Measurements from ENCODE around the gene ZNF662.
A peak's percentile ranks its signal among the peaks of the same experiment; 100 is the strongest.
"Not testable (repeated sequence)": the region's sequence is repeated elsewhere in the genome, so short reads cannot be mapped to it uniquely, and the experiment has no call there.

ZNF662 gene

DNA sequence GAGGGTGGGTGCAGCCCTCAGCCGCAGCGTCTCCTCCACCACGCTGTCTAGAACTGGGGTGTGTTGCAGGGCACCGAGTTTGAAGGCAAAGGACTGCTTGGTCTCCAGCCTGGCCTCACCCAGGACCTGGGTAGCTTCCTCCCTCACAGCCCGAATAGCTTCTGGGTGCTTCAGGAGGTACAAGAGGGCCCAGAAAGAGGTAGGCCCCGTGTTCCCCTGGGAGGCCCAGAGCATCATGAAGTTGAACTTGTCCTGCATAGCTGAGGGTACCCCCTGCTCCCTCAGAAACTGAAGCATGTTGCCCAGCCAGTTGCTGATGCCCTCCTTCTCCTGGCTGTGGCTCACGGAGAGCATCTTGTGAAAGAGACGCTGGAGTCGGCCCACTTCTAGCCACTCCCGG lies 31.2 kb upstream of the ZNF662 start:
- Histone ChIP-seq H4K20me1 (no peaks in the 10 kb centered on the region), H3K36me3 (no peaks in the 10 kb centered on the region), H3K4me2 (no peak overlapping the region), H3K4me3 (no peak overlapping the region), H3K4me1 (no peaks in the 10 kb centered on the region), H3K27ac (no peak overlapping the region), H3K9ac (no peak overlapping the region), H3K27me3 (no peaks in the 10 kb centered on the region), H3K9me3 (replicated peaks in 1 of 11) (no peaks in the 10 kb centered on the region)
- TF ChIP-seq Cebpa-rat (IDR thresholded peaks at IDR 0.05) = no peak

DNA sequence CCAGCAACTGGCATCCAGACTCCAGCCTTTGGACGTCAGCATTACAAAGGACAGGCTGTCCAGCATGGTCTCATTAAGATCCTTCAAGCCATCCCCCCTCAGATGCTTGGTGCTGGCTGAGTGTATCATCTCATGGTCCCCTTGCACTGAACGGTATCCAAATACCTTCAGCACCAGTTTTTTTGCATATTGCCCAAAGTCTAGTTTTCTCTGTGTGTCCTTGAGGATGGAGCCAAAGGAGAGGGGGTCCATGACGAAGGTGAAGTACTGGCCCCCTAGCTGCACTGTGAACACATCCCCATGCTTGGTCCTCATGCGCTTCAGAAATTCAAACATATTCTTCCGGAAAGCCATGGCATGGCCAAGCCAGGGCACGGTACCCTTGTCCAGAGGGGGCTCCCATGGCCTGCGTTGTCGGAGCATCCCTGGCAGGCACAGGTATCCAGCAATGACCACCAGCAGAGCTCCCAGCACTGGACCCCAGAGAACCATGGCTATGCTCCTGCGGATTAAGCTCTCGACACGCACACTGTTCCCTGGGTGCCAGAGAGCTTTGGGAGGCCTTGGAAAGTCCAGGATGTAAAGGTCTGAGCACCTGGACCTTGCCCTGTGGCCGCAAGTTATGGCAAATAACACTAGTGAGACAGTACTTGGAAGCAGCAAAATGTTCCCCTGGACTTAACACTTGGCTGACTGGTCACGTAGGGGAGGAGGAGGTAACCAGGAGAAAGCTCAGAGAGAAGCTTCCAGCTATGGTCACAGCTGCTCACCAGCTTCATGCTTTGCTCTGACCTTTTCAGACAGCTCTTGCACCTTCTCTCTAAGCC lies 30.4 kb upstream of the ZNF662 start, which contains the start of gene CYP8B1:
Gene CYP8B1 (minus strand): TSS at position 555 of the 827 bp plus-strand sequence. CDS start 63 bp downstream, at position 492.
- no peak for TF ChIP-seq Cebpa-rat (IDR thresholded peaks at IDR 0.05)
- Histone ChIP-seq H3K4me1 (peaks cover 0 to 4% (median 3%) of the 10 kb centered on the region in 10 experiments; a peak in 14 of 20 replicates), H3K27ac (no peak within 1 kb of the TSS), H3K27me3 (no peaks in the 10 kb centered on the region), H3K4me2 (no peak within 1 kb of the TSS), H3K36me3 (no peaks in the 10 kb centered on the region), H3K9ac (no peak within 1 kb of the TSS), H3K9me3 (replicated peaks in 1 of 11) (no peaks in the 10 kb centered on the region), H3K4me3 (no peak within 1 kb of the TSS), H4K20me1 (no peaks in the 10 kb centered on the region)

DNA sequence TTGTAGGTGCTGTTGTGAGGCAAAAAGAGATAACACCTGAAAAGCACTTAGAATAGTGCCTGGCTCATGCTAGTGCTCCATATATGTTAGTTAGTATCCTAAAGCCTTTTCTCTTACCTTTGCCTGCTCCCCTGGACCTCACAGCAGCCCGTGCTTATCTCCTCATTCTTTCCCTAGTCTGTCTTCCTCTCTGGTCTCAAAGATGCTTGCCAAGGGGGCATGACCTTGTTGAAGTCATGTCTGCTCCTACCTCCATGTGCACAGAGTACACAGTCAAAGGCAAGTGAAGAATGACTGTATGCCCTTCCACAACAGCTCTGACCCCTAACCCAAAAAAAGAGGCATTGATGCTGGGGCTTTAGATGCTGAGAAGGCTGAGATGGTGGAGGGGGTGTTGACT lies 29.5 kb upstream of the ZNF662 start:
- no peak overlapping the region for H3K9ac ChIP-seq
- H3K4me2 ChIP-seq = no peak overlapping the region
- no peaks in the 10 kb centered on the region for H3K27me3 ChIP-seq
- peaks cover 3 to 10% (median 8%) of the 10 kb centered on the region in 10 experiments; a peak in 19 of 20 replicates for H3K4me1 ChIP-seq
- H4K20me1 ChIP-seq = no peaks in the 10 kb centered on the region
- no peaks in the 10 kb centered on the region for H3K36me3 ChIP-seq
- no peaks in the 10 kb centered on the region for H3K9me3 ChIP-seq (replicated peaks in 1 of 11)
- no peak overlapping the region for H3K27ac ChIP-seq
- H3K4me3 ChIP-seq = no peak overlapping the region
- no peak for TF ChIP-seq Cebpa-rat (IDR thresholded peaks at IDR 0.05)

DNA sequence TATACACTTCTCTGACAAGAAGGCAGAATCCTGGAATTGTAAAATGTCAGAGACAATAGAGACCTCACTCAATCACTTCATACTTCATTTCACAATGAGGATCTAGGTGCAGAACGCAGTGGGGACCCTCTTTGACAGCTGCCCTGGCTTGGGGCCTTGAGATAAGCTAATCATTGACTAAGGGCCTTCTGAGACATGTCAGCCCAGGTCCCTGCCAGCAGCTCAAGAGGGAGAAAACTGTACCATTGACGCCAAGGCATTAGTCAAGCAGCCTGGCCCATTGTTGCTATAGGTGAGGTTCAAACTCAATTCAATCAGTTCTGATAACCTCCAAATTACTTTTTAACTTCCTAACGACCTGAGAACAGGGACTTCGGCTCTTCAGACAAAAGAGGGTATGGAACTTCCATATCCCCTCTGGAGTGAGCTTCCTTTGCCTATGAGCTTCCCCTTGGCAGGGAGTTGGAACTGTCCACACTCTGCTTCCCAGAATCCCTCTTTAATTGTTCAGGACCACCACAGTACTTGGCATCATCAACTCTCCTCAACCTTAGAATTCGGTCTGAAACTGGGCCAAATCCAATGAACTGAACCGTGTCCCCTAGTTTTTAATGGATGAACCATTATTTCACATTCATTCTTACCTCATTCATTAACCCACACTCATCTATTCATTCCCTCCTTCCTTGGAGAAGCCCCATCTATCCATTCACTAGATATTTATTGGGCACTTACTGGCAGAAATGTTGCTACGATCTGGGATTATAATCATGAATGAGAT lies 28.8 kb upstream of the ZNF662 start:
- H3K9ac ChIP-seq = no peak overlapping the region
- no peak for TF ChIP-seq Cebpa-rat (IDR thresholded peaks at IDR 0.05)
- H3K36me3 ChIP-seq = no peaks in the 10 kb centered on the region
- H3K4me3 ChIP-seq = no peak overlapping the region
- H3K4me1 ChIP-seq = peaks cover 9 to 17% (median 13%) of the 10 kb centered on the region in 10 experiments; a peak in 19 of 20 replicates
- H4K20me1 ChIP-seq = no peaks in the 10 kb centered on the region
- H3K27me3 ChIP-seq = no peaks in the 10 kb centered on the region
- H3K4me2 ChIP-seq = no peak overlapping the region
- no peaks in the 10 kb centered on the region for H3K9me3 ChIP-seq (replicated peaks in 1 of 11)
- no peak overlapping the region for H3K27ac ChIP-seq

DNA sequence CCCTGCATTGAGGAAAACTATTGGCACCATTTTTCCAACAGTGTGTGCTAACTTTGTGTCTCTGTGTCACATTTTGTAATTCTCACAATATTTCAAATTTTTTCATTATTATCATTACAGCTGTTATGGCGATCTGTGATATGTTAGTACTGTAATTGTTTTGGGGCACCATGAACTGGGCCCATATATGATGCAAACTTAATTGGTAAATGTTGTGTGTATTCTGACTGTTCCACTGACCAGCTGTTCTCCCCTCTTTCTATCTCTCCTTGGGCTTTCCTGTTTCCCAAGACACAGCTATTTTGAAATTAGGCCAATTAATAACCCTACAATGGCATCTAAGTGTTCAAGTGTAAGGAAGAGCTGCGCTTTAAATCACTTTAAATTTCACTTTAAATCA lies 28.1 kb upstream of the ZNF662 start:
- H3K4me2 ChIP-seq = no peak overlapping the region
- no peaks in the 10 kb centered on the region for H4K20me1 ChIP-seq
- no peaks in the 10 kb centered on the region for H3K27me3 ChIP-seq
- no peak for TF ChIP-seq Cebpa-rat (IDR thresholded peaks at IDR 0.05)
- no peaks in the 10 kb centered on the region for H3K36me3 ChIP-seq
- H3K9me3 ChIP-seq (replicated peaks in 1 of 11) = no peaks in the 10 kb centered on the region
- H3K4me3 ChIP-seq = no peak overlapping the region
- H3K9ac ChIP-seq = no peak overlapping the region
- H3K4me1 ChIP-seq = peaks cover 9 to 21% (median 13%) of the 10 kb centered on the region in 10 experiments; a peak in 19 of 20 replicates
- H3K27ac ChIP-seq = no peak overlapping the region

DNA sequence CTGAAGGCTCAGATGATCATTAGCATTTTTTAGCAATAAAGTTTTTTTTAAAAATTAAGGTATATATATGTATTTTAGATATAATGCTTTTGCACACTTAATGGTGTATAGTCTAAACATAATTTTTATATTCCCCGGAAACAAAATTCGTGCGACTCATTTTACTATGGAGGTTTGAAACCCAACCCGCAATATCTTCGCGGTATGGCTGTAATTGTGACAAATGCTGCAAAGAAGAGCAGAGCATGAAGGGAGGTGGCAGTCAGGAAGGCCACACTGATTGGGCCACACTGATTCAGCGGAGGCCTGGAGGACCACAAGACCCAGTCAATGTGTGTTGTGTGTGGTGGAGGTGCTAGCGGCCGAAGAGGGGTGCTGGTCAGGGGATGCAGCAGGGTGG lies 25.8 kb upstream of the ZNF662 start:
- Histone ChIP-seq H3K4me1 (peaks cover 9 to 21% (median 13%) of the 10 kb centered on the region in 10 experiments; a peak in 19 of 20 replicates), H3K4me3 (peak overlapping the region in 7 of 10 experiments; percentile 57 to 69 (median 63); a peak in 12 of 20 replicates), H3K36me3 (no peaks in the 10 kb centered on the region), H3K9me3 (replicated peaks in 1 of 11) (no peaks in the 10 kb centered on the region), H3K9ac (peak overlapping the region in 10 of 11 experiments; percentile 74 to 84 (median 81); a peak in 15 of 22 replicates), H3K27me3 (no peaks in the 10 kb centered on the region), H3K4me2 (peak overlapping the region; percentile 76 to 97 (median 88)), H4K20me1 (no peaks in the 10 kb centered on the region), H3K27ac (peak overlapping the region in 7 of 11 experiments; percentile 70 to 83 (median 76); a peak in 7 of 22 replicates)
- no peak for TF ChIP-seq Cebpa-rat (IDR thresholded peaks at IDR 0.05)

DNA sequence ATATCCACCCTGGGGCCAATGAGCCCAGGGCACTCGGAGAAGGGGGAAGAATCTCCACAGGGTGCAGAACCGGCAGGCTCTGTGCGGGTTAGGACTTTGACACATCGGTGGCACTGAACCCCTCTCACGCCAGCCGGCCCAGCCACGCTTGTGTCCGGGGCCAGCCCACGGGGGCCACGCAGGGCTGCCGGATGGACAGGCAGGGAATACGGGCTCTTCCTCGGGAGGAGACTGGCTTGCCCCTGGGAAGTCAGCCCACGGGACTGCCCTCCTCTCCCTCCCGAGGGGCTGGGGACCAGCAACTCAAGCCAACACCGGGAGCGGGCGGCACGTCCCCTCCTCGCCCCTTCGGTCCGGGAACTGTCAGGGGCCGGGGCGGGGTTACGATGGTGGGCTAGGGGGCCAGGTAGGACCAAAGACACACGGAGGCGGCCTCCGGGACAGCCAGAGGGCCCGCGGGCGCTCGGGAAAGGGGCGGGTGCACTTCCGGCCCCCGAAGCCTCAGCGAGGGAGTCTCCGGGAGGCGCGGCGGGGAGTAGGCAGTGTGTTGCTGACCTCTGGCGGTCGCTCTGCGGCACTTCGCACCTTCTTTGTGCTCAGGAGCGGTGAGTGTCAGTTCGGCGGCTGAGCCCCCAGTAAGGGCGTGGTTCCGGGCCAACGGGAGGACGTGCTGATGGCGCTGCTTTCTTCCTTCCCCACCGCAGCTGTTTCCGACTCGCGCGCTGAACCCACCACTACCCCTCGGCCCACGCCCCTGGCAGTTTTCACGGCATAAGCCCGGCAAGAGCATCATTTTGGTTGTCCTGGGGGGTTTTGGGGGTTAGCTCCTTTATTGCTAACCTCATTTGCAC lies 25.1 kb upstream of the ZNF662 start:
- Histone ChIP-seq H3K4me3 (peak overlapping the region; percentile 57 to 73 (median 65)), H4K20me1 (no peaks in the 10 kb centered on the region), H3K4me2 (peak overlapping the region; percentile 76 to 97 (median 88)), H3K4me1 (peaks cover 9 to 21% (median 13%) of the 10 kb centered on the region in 10 experiments; a peak in 19 of 20 replicates), H3K9me3 (replicated peaks in 1 of 11) (no peaks in the 10 kb centered on the region), H3K27me3 (no peaks in the 10 kb centered on the region), H3K27ac (peak overlapping the region; percentile 56 to 83 (median 75); a peak in 21 of 22 replicates), H3K9ac (peak overlapping the region; percentile 65 to 84 (median 81)), H3K36me3 (no peaks in the 10 kb centered on the region)
- TF ChIP-seq Cebpa-rat (IDR thresholded peaks at IDR 0.05) = no peak

DNA sequence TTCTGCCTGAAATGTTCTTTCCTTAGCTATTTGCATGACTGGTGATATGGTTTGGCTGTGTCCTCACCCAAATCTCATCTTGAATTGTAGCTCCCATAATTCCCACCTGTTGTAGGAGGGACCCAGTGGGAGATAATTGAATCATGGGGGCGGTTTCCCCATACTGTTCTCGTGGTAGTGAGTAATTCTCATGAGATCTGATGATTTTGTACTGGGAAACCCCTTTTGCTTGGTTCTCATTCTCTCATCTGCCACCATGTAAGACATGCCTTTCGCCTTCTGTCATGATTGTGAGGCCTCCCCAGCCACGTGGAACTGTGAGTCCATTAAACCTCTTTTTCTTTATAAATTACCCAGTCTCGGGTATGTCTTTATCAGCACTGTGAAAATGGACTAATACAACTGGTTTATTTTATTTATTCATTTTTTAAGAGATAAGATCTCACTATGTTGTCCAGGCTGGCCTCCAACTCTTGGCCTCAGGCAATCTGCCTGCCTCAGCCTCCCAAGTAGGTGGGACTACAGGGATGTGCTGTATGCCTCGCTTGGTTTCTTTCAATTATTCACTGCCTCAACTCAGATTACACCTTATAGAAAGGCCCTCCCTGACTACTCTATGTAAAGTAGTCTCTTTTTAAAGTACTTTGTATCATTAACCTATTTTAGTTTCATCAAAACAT lies 22.6 kb upstream of the ZNF662 start:
- not testable (repeated sequence) for H3K27me3 ChIP-seq; H3K9me3 ChIP-seq (replicated peaks in 1 of 11); H4K20me1 ChIP-seq; H3K36me3 ChIP-seq; H3K9ac ChIP-seq; H3K4me3 ChIP-seq; H3K27ac ChIP-seq; H3K4me2 ChIP-seq
- peaks cover 9 to 21% (median 13%) of the 10 kb centered on the region in 10 experiments; a peak in 19 of 20 replicates for H3K4me1 ChIP-seq
